HG02852 (cell line): ENCODE measurements around the gene DVL1.
"Not testable (repeated sequence)": the region's sequence is repeated elsewhere in the genome, so short reads cannot be mapped to it uniquely, and the experiment has no call there.

Source experiments
- ATAC-seq: cut with Tn5 transposase; IDR thresholded peaks from one replicate; pipeline ENCODE4 v1.9.1; 2021; ENCODE audit warnings: mild to moderate bottlenecking, moderate library complexity; ENCODE audit not compliant: unreplicated experiment

The DVL1 gene

DNA sequence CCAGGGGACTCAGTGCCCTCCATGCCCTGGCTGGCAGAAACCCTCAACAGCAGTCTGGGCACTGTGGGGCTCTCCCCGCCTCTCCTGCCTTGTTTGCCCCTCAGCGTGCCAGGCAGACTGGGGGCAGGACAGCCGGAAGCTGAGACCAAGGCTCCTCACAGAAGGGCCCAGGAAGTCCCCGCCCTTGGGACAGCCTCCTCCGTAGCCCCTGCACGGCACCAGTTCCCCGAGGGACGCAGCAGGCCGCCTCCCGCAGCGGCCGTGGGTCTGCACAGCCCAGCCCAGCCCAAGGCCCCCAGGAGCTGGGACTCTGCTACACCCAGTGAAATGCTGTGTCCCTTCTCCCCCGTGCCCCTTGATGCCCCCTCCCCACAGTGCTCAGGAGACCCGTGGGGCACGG is 21.0 kb downstream of the DVL1 start:
- no peak for ATAC-seq

- ATAC-seq = no peak
These were observed 21.9 kb downstream of the DVL1 start for GRCh38 chr1:1327291-1327690.

DNA sequence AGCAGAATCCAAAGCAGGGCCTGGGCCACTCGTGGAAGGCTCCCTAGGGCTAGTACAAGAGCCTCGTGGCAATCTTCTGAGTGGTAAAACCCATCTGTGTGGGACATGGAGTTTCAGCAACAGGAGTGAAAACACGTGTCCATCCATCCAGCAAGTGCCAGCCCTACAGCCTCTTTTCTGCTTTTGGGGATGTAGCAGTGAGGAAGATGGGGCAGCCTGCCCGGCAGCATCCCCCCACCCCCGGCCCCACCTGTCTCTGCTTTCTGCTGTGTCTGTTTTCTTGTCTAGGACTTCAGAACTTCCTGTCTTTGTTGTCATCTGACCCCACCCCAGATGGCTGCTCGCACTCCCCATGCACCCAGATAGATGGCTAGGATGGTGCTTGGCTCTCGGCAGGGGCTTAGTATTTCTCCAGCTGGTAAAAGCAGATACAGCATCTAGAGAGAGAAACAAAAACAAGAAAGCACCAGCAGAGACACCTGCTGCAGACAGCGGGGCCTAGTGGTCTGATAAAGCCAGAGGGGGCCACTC is 23.1 kb downstream of the DVL1 start:
- ATAC-seq = no peak

- no peak for ATAC-seq
These were observed 23.7 kb downstream of the DVL1 start for GRCh38 chr1:1325288-1326074.

DNA sequence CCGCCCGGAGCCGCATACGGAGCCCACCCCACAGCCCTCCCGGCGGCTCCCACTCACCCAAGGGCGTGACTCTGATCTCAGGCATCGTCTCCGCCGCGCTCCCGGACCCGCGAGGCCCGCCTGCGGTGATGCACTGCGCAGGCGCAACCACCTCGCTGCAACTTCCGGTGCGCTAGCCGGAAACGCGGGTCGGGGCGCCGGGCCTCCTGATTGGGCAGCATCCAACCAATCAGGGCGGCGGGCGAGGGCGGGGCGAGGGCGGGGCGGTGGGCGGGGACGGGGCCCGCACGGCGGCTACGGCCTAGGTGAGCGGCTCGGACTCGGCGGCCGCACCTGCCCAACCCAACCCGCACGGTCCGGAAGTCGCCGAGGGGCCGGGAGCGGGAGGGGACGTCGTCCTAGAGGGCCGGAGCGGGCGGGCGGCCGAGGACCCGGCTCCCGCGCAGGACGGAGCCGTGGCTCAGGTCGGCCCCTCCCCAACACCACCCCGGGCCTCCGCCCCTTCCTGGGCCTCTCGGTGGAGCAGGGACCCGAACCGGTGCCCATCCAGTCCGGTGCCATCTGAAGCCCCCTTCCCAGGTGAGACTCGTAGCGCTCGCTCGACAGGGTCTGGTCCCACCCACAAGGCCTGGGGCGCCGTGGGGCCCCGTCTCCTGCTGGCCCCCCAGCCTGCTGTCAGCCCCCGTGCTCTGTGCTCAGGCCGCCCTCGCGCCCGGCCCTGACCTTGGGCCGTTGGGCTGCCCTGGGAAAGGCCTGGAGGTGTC is 24.5 kb downstream of the DVL1 start, which contains the start of the genes CPTP and INTS11:
TSS of gene CPTP (plus strand) at position 279 of the 764 bp plus-strand sequence. CDS start 2,109 bp downstream, outside the sequence.
TSS of gene INTS11 (minus strand) at position 137 of the 764 bp plus-strand sequence. CDS start at position 85, 52 bp downstream.
- peak; percentile 73 for ATAC-seq

DNA sequence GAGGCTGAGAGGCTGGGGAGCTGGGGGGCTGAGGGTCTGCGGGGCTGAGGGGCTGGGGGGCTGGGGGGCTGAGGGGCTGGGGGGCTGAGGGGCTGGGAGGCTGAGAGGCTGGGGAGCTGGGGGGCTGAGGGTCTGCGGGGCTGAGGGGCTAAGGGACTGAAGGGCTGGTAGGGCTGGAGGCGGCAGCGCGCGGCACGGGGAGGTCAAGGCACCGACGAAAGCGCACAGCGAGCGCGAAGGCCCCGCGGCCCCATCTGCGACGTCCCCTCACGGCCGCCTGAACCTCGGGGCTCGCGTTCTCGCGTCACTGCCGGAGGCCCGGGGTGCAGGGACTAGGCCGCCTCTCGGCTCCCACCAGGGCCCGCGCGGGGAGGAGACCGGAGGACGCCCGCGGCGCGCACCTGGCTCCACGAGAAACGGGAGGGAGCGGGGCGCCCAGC is 25.1 kb downstream of the DVL1 start:
- peak; percentile 31 for ATAC-seq

DNA sequence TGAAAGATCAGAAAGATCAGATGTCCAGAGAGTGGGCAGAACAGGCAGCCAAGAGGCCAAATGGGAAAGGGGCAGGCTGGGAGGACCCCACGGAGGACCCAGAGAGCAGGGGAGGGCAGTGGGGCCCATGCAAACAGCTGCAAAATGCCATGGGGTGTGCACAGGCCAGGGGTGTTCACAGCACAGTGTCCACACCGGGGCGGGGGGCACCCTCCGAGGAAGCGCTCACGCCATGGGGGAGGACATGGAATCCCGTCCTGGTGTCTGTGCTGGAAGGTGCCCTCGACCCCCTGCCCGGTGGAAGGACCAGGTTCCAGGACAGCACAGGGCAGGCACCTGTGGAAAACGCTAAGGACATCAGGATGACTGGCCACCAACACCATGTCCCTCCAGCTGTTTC is 26.3 kb downstream of the DVL1 start:
- no peak for ATAC-seq

GRCh38 chr1:1322418-1322817 is 26.8 kb downstream of the DVL1 start:
- no peak for ATAC-seq

DNA sequence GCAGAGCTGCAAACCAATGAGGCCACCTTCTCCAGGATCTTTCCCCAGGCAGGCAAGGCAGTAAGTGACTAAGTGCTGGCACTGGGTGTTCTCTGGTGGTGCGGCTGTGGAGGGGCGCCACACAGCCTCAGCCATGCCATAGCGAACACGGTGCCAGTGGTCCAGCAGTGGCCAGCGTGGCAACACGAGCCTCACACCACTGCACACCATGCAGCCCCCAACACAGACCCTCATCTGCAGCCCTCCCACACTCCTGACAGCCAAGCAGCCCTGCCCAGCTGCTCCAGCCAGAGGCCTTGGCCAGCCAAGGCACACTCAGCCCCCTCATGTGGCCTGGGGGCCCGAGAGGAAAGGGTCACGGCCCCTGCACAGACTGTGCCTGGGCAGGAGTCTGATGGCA is 27.7 kb downstream of the DVL1 start:
- ATAC-seq = no peak

- no peak for ATAC-seq
These were observed 28.4 kb downstream of the DVL1 start for GRCh38 chr1:1320666-1321448.

GRCh38 chr1:1319646-1319941 is 29.6 kb downstream of the DVL1 start:
- no peak for ATAC-seq

GRCh38 chr1:1318777-1319645 is 30.2 kb downstream of the DVL1 start:
- ATAC-seq = no peak

GRCh38 chr1:1318131-1318652 is 31.0 kb downstream of the DVL1 start:
- ATAC-seq = no peak

DNA sequence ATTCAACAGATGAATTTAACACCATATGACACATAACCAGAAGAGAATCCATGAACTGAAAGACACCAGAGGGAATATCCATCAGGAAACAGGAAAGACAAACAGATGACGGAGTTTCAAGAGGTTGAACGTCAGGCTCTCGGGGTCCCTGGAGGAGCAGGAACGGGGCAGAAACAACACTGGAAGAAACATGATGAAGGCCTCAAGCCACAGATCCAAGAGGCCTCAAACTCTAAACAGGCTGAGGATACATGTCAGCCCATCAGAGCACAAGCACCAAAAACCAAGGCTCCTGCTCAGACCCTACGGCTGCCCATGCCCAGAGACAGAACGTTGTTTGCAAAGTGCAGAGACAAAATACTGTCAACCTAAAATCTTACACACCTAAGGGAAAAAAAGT is 31.8 kb downstream of the DVL1 start:
- no peak for ATAC-seq

- not testable (repeated sequence) for ATAC-seq
These were observed 33.0 kb downstream of the DVL1 start for GRCh38 chr1:1316199-1316598.

- ATAC-seq = no peak
These were observed 33.7 kb downstream of the DVL1 start for GRCh38 chr1:1315435-1315954.

DNA sequence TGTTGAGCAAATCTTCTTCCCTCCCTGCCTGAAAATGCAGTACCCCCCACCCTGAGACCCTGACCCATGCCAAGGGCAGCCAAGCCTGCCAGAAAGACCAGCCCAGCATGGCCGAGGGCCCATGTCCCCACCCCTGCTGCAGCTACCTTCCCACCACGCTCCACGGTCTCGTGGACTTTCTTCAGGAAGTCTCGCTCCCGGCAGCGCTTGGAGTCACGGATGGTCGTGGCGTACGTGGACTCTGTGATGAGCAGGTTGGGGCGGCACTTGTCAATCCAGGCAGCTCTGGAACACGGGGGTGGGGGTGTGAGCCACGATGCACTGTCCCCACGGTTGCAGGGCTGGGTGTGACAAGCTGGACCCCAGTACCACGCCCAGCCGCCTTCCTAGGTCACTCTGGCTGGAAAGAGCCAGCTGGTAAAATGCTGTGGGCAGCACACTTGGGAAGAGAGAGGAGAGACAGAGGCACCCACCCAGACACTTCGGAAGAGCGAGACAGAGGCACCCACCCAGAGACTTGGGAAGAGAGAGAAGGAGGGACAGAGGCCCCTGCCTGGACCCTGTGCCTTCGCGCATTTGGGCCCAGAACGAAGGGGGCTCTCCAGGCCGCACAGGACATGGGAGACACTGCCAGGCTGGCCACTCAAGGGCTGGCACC is 34.4 kb downstream of the DVL1 start:
- no peak for ATAC-seq

GRCh38 chr1:1314237-1314586 is 35.0 kb downstream of the DVL1 start:
- no peak for ATAC-seq

- ATAC-seq = no peak
These were observed 35.5 kb downstream of the DVL1 start for GRCh38 chr1:1313500-1314236.
